GM21528 (cell line): Measurements from ENCODE around the gene SLC45A2.
"Not testable (repeated sequence)": the region's sequence is repeated elsewhere in the genome, so short reads cannot be mapped to it uniquely, and the experiment has no call there.

Source experiments
- ATAC-seq: cut with Tn5 transposase; IDR thresholded peaks from one replicate; pipeline ENCODE4 v1.9.1; 2021; ENCODE audit warnings: mild to moderate bottlenecking, moderate library complexity; ENCODE audit not compliant: unreplicated experiment, low FRiP score

The SLC45A2 gene

GRCh38 chr5:33969572-33970452, 14.7 kb downstream of the SLC45A2 start:
- peak; percentile 86 for ATAC-seq

DNA sequence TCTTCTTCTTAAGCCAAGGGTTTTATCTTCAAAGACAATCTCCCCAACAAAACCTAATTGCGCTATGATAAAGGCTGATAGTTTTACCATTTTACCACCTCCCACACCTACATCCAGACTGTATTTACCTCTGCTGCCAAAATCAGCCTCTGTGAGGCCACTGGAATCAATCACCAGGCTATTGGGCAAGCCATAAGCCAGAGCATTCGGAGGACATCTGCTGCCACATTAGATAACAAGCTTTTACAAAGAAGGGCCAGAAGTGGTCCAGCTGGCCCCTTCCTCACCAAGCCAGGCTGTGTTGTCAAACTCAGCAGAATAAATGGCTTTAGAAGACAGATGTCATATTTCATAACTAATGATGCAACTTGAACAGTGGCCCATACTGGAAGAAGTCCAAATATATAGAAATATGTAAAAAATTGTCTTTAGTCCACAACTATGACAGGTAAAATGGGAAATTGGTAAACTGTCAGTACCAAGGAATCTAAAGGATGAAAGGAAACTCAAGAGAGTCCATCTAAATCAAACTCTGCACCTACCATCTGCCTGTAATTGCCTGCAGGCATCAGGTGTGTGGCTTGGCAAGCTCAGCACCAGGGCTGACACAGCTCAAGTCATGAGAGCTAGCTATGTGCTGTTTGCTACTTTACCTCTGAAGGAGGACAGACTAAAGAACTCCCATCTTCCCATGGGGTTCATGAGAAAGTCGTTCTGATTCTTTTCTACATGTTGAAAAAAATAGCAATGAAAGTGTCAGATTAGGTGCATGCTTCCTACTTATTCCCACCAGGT, 16.1 kb downstream of the SLC45A2 start:
- ATAC-seq = no peak

DNA sequence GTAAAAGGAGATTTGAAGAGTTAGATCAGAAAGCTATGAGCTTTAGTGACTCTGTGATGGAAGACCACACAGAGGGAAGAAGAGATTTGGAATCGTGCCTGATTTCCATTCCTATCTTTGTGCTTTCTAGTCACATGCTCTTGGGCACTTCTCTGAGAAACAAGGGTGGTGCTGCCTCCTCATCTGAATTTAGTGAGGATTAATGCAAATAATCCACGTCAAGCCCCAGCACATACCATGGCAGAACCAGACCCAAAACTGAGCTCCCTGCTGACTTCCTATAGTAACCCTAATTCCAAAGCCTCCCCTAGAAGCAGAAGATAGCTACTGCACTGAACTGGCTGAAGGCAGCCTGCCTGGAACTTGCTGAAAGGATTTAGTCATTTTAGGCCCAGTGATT, 17.7 kb downstream of the SLC45A2 start:
- ATAC-seq = no peak

DNA sequence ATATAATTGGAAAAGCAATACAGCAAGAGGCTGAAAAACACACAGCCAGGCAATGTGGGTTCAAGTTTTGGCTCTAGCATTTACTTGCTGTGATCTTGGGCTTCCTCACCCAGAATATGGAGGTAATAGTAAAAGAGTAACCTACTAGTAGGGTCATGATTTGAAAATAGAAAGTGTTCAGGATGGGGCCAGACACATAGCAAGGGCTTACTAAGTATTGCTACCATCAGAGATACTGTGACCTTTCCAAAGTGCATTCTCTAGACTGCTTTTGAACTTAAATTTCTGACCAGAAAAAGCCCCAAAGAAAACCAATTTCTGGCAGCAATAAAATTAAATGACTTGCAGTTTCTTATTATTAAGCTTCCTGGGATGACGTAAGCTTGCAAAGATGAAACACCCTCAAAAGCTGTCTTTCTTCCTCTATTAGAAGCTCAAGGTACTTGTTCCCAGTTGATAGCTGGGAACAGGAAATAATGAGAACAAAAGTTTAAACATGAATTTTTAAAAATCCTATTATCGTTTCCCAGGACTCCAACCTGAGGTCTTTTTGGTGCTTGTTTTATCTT, 20.3 kb downstream of the SLC45A2 start:
- ATAC-seq = no peak

DNA sequence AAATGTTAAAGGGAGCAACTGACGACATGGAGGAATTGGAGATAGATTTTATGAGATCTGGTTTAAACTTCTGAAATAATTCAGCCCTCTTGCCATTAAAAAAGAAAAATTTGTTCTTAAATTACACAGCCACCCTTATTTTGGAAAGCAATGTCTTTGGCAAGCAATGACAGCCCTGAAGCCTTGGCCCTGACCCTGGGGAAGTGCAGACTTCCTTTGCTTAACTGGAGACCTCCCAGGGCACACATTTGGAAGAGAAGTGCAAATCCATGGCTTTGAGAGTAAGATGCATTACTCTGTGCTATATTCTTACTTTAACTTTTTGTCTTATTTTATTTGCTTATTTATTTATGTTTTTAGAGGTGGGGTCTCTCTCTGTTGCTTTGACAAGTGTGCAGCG, 26.3 kb downstream of the SLC45A2 start:
- no peak for ATAC-seq

DNA sequence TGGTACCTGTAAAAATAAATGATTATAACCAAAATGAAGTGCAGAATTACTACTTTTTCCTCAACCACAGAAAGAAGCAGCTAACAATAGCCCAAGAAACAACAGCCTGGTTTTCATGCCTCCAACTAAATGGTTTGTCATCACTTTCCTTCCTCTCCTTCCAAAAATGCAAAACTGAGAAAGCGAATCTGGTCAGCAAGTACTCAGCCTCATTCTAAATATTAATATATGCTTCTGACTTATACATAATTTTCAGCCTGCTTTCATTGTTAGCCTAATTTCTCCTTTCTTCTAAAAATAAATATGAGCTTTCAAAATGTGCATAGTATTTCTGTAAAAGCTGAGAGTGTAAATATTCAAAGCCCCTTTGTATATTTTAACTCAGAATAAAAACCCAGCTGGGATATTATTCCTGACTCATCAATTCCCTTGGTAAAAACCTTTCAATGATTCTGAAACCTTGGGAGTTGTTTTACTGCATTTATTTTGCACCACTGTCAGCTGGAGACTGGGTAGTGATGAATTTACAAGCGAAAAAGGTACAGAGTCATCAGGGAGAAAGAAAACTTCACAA, 26.8 kb downstream of the SLC45A2 start:
- no peak for ATAC-seq

DNA sequence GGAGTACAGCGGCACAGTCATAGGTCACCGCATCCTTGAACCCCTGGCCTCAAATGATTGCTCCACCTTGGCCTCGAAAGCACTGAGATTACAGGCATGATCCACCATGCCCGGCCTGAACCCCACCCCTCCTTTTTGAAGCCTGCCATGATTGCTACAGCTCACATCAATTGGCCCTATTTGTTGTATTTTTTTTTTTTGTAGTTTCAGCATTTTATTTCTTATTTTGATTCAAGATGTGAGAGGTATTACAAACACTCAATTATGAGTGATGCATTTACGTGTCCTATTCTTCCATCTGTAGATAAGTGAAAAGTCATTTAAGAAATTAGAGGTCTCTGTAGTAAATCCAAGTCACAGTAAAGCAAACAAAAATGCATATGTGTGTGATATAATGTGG, 32.3 kb downstream of the SLC45A2 start:
- not testable (repeated sequence) for ATAC-seq

DNA sequence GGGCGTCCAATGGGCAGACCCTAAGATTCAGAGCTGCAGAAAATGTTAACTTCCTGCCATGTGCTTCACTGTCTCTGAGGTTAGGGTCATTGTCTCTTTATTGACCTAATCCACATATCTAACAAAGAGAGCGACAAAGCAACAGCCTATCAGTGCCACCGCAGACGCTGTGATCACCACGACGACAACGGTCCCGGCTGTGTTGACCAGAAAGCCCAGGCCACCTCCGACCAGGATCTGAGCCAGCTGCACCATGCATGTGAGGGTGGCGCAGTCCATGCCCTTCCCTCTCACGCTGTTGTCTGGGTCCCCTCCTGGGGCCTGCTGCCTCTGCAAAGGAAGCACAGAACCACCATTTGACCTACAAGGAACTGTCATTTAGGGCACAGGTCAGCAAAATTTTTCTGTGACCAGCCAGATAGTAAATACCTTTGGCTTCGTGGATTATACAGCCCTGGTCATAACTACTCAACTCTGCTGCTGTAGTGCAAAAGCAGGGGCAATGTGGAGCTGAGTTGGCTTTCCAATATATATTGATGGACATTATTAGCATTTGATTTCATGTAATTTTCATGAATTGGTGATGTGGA, 39.9 kb downstream of the SLC45A2 start:
- no peak for ATAC-seq

GRCh38 chr5:33941090-33941489, 43.4 kb downstream of the SLC45A2 start:
- no peak for ATAC-seq

- ATAC-seq = no peak
Observed at GRCh38 chr5:33939556-33940262, 44.8 kb downstream of the SLC45A2 start.

- no peak for ATAC-seq
Observed at GRCh38 chr5:33938881-33939280, 45.6 kb downstream of the SLC45A2 start.

DNA sequence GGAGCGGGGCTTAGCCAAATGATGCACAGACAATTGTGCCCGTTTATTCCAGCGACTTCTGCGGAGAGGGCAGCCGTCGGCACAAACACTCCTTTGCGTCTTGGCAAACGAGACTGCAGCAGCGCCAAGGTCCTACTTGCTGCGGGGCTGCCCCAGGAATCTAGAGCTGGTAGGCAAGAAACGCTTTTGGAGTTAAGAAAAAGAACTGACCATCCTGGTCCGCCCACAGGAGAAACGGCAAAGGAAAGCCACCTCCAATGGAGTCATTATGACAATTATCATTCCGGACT, 46.0 kb downstream of the SLC45A2 start:
- ATAC-seq = no peak

DNA sequence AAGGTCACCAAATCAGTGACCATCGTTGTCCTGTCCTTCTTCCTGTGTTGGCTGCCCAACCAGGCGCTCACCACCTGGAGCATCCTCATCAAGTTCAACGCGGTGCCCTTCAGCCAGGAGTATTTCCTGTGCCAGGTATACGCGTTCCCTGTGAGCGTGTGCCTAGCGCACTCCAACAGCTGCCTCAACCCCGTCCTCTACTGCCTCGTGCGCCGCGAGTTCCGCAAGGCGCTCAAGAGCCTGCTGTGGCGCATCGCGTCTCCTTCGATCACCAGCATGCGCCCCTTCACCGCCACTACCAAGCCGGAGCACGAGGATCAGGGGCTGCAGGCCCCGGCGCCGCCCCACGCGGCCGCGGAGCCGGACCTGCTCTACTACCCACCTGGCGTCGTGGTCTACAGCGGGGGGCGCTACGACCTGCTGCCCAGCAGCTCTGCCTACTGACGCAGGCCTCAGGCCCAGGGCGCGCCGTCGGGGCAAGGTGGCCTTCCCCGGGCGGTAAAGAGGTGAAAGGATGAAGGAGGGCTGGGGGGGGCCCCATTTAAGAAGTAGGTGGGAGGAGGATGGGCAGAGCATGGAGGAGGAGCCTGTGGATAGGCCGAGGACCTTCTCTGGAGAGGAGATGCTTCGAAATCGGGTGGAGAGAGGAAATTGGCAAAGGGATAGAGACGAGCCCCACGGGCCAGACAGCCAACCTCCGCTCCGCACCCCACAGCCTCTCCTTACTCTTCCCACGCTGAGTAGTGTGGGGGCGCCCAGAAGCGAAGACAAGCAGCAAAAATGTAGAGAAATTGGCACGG, 46.6 kb downstream of the SLC45A2 start:
- ATAC-seq = no peak

- no peak for ATAC-seq
Observed at GRCh38 chr5:33937017-33937706, 47.3 kb downstream of the SLC45A2 start.

- no peak for ATAC-seq
Observed at GRCh38 chr5:33936381-33937016, 48.0 kb downstream of the SLC45A2 start, which contains the start of gene RXFP3. TSS of gene RXFP3 (plus strand) at chr5:33936386. CDS start at chr5:33936741, 355 bp downstream.

- ATAC-seq = no peak
Observed at GRCh38 chr5:33936004-33936380, 48.5 kb downstream of the SLC45A2 start.

- peak; percentile 16 for ATAC-seq
Observed at GRCh38 chr5:33934176-33934575, 50.3 kb downstream of the SLC45A2 start.

DNA sequence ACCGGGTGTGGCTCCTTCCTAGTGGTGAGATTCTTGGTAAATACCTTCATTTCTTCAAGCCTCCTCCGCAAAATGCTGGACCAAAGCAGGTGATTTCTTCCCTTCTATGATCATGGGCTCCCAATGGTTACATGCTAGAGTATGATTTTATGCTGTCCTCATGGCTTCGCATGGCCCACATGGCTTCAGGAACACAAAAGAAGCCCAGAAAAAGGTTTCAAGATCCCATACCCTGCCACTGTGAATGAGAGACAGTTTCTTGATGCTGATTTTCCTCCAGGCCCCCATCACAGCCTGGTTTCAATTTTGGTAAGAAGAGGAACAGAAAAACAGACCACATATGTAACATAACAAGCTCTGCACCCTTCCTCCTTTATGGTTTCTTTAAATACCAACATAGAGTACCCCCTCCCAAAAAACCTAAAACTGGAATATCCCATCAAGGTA, 50.7 kb downstream of the SLC45A2 start:
- ATAC-seq = peak; percentile 90
